Activated CD4-positive, alpha-beta memory T cell treated with anti-CD3 and anti-CD28 coated beads, Interleukin-2, amount 10 ng/mL, durations not matched to agents 7 days and 5 days (primary cell): ENCODE data around the gene ARL3. TPM values are rescaled to one million over a fixed set of nuclear protein-coding genes. Genes with fewer than 3 reads are reported as not detected.

ENCODE experiments used
- CTCF ChIA-PET: fragments of 350-600 bp; sonication (Branson Sonifier 250); formaldehyde crosslinking; loops from one replicate; lab custom pipeline; 2021; ENCODE audit warnings: antibody characterized with exemption, inconsistent platforms; lab: Charles Lee
- POLR2A ChIA-PET: fragments of 350-600 bp; sonication (Branson Sonifier 250); formaldehyde crosslinking; loops from one replicate; lab custom pipeline; 2021; ENCODE audit warnings: antibody characterized with exemption; lab: Charles Lee
- DNase-seq: peaks from one replicate; pipeline ENCODE4 v3.0.0-alpha.2; 2020
- H3K27ac Mint-ChIP-seq: one replicate; pipeline ENCODE4 v1.8.0; 2021; ENCODE audit warnings: mild to moderate bottlenecking, mixed read lengths
- H3K27me3 Mint-ChIP-seq: one replicate; pipeline ENCODE4 v1.8.0; 2021; ENCODE audit warnings: mixed read lengths
- H3K36me3 Mint-ChIP-seq: one replicate; pipeline ENCODE4 v1.8.0; 2021; ENCODE audit warnings: low read depth, mixed read lengths
- H3K4me1 Mint-ChIP-seq: one replicate; pipeline ENCODE4 v1.8.0; 2021; ENCODE audit warnings: mixed read lengths
- H3K4me3 Mint-ChIP-seq: one replicate; pipeline ENCODE4 v1.8.0; 2021; ENCODE audit warnings: mild to moderate bottlenecking, mixed read lengths
- H3K9me3 Mint-ChIP-seq: one replicate; pipeline ENCODE4 v1.8.0; 2021; ENCODE audit warnings: mixed read lengths
- total RNA-seq, 2 experiments: library from RNA; stranded (reverse); gene quantifications; one replicate each; pipeline ENCODE4 v1.2.3, GENCODE V29; 2021

ARL3 gene
- total RNA-seq, 2 experiments from 2014 or later: 5.7 to 6.1 TPM

GRCh38 chr10:102635377-102635776, 78.8 kb downstream of the ARL3 start:
- H3K4me1 Mint-ChIP-seq: peaks cover 52% of the 10 kb centered on the region
- peaks cover 3% of the 10 kb centered on the region for H3K36me3 Mint-ChIP-seq
- ChIA-PET CTCF (interaction anchor here (1.2 to 1.4 kb wide), 3 partner anchors 9 to 51 kb away, joined by 4 to 7 read pairs (median 6); partner anchors contain the start of gene TRIM8), POLR2A (interaction anchor here (1.1 to 1.7 kb wide), 4 partner anchors 8 to 26 kb away, joined by 3 to 15 read pairs (median 4); partner anchors contain the start of gene TRIM8)
- H3K27ac Mint-ChIP-seq: peak overlapping the region; percentile 59
- DNase-seq: no peak
- no peak overlapping the region for H3K4me3 Mint-ChIP-seq
- H3K27me3 Mint-ChIP-seq: peaks cover 4% of the 10 kb centered on the region
- no peaks in the 10 kb centered on the region for H3K9me3 Mint-ChIP-seq

- peaks cover 3% of the 10 kb centered on the region for H3K36me3 Mint-ChIP-seq
- H3K4me3 Mint-ChIP-seq: no peak overlapping the region
- ChIA-PET CTCF (interaction anchor here (0.6 to 1.3 kb wide), 2 partner anchors 34 to 35 kb away, joined by 3 to 6 read pairs; no protein-coding TSS in a partner anchor), POLR2A (interaction anchor here (1.1 to 1.4 kb wide), 3 partner anchors 9 to 26 kb away, joined by 3 to 4 read pairs (median 4); no protein-coding TSS in a partner anchor)
- H3K9me3 Mint-ChIP-seq: no peaks in the 10 kb centered on the region
- no peak for DNase-seq
- H3K27ac Mint-ChIP-seq: peak overlapping the region; percentile 44
- peaks cover 52% of the 10 kb centered on the region for H3K4me1 Mint-ChIP-seq
- peaks cover 3% of the 10 kb centered on the region for H3K27me3 Mint-ChIP-seq
These were observed 79.5 kb downstream of the ARL3 start for GRCh38 chr10:102634686-102635085.

- Mint-ChIP-seq H3K27me3 (no peaks in the 10 kb centered on the region), H3K4me3 (no peak overlapping the region), H3K36me3 (peaks cover 3% of the 10 kb centered on the region), H3K9me3 (no peaks in the 10 kb centered on the region), H3K4me1 (peaks cover 52% of the 10 kb centered on the region), H3K27ac (peak overlapping the region; percentile 81)
- no peak for DNase-seq
- ChIA-PET CTCF (interaction anchor here (0.7 to 1.2 kb wide), 2 partner anchors 18 to 19 kb away, joined by 3 read pairs; no protein-coding TSS in a partner anchor), POLR2A (interaction anchor here (0.7 to 0.8 kb wide), 3 partner anchors 9 to 13 kb away, joined by 3 to 5 read pairs (median 3); partner anchors contain the start of gene TRIM8)
These were observed 80.3 kb downstream of the ARL3 start for GRCh38 chr10:102633848-102634247.

GRCh38 chr10:102633287-102633686, 80.9 kb downstream of the ARL3 start:
- CTCF ChIA-PET: interaction anchor here (1.2 kb wide), 1 partner anchor 18 kb away, joined by 3 read pairs; no protein-coding TSS in a partner anchor
- Mint-ChIP-seq H3K27ac (peak overlapping the region; percentile 81), H3K27me3 (no peaks in the 10 kb centered on the region), H3K4me3 (no peak overlapping the region), H3K9me3 (no peaks in the 10 kb centered on the region), H3K4me1 (peaks cover 52% of the 10 kb centered on the region), H3K36me3 (peaks cover 3% of the 10 kb centered on the region)
- POLR2A ChIA-PET: interaction anchor here (0.7 to 0.8 kb wide), 2 partner anchors 9 to 11 kb away, joined by 3 to 5 read pairs; partner anchors contain the start of gene TRIM8
- DNase-seq: peak; percentile 44

GRCh38 chr10:102632394-102633111, 81.6 kb downstream of the ARL3 start:
- ChIA-PET POLR2A (interaction anchor here (0.6 to 1.8 kb wide), 5 partner anchors 12 to 459 kb away, joined by 4 to 8 read pairs (median 4); partner anchors contain the start of gene TRIM8), CTCF (interaction anchor here (1.2 to 1.5 kb wide), 2 partner anchors 17 to 401 kb away, joined by 3 read pairs; no protein-coding TSS in a partner anchor)
- H3K9me3 Mint-ChIP-seq: no peaks in the 10 kb centered on the region
- H3K27me3 Mint-ChIP-seq: no peaks in the 10 kb centered on the region
- peak overlapping the region; percentile 81 for H3K27ac Mint-ChIP-seq
- no peak overlapping the region for H3K4me3 Mint-ChIP-seq
- peaks cover 52% of the 10 kb centered on the region for H3K4me1 Mint-ChIP-seq
- no peak for DNase-seq
- peaks cover 3% of the 10 kb centered on the region for H3K36me3 Mint-ChIP-seq

- CTCF ChIA-PET: interaction anchor here (0.6 to 1.5 kb wide), 2 partner anchors 35 to 401 kb away, joined by 3 read pairs; no protein-coding TSS in a partner anchor
- POLR2A ChIA-PET: interaction anchor here (0.7 to 1.8 kb wide), 5 partner anchors 10 to 42 kb away, joined by 3 to 8 read pairs (median 4); partner anchors contain the start of gene TRIM8
- Mint-ChIP-seq H3K36me3 (peaks cover 3% of the 10 kb centered on the region), H3K9me3 (no peaks in the 10 kb centered on the region), H3K4me3 (no peak overlapping the region), H3K27ac (peak overlapping the region; percentile 81), H3K4me1 (peaks cover 51% of the 10 kb centered on the region), H3K27me3 (no peaks in the 10 kb centered on the region)
- DNase-seq: no peak
These were observed 82.4 kb downstream of the ARL3 start for GRCh38 chr10:102631525-102632393.

- Mint-ChIP-seq H3K4me3 (no peak overlapping the region), H3K27ac (no peak overlapping the region), H3K27me3 (no peaks in the 10 kb centered on the region), H3K36me3 (peaks cover 3% of the 10 kb centered on the region), H3K9me3 (no peaks in the 10 kb centered on the region), H3K4me1 (peaks cover 46% of the 10 kb centered on the region)
- ChIA-PET CTCF (no interaction called here), POLR2A (no interaction called here)
- DNase-seq: no peak
These were observed 83.5 kb downstream of the ARL3 start for GRCh38 chr10:102630663-102631062.

- Mint-ChIP-seq H3K27me3 (no peaks in the 10 kb centered on the region), H3K4me1 (peaks cover 39% of the 10 kb centered on the region), H3K9me3 (no peaks in the 10 kb centered on the region), H3K4me3 (no peak overlapping the region), H3K36me3 (peaks cover 3% of the 10 kb centered on the region), H3K27ac (no peak overlapping the region)
- ChIA-PET CTCF (no interaction called here), POLR2A (no interaction called here)
- DNase-seq: no peak
These were observed 84.3 kb downstream of the ARL3 start for GRCh38 chr10:102629661-102630614.

GRCh38 chr10:102628451-102628911, 85.7 kb downstream of the ARL3 start:
- Mint-ChIP-seq H3K4me3 (no peak overlapping the region), H3K27me3 (no peaks in the 10 kb centered on the region), H3K9me3 (no peaks in the 10 kb centered on the region), H3K4me1 (peaks cover 24% of the 10 kb centered on the region), H3K36me3 (peaks cover 3% of the 10 kb centered on the region), H3K27ac (no peak overlapping the region)
- DNase-seq: no peak
- CTCF ChIA-PET: no interaction called here
- POLR2A ChIA-PET: interaction anchor here (0.8 kb wide), 1 partner anchor 16 kb away, joined by 3 read pairs; the partner anchor contains the start of gene TRIM8

GRCh38 chr10:102627736-102628293, 86.4 kb downstream of the ARL3 start:
- H3K9me3 Mint-ChIP-seq: no peaks in the 10 kb centered on the region
- POLR2A ChIA-PET: interaction anchor here (0.8 to 2.2 kb wide), 2 partner anchors 15 to 16 kb away, joined by 3 to 6 read pairs; partner anchors contain the start of gene TRIM8

GRCh38 chr10:102627291-102627735, 86.9 kb downstream of the ARL3 start:
- no peak for DNase-seq
- H3K36me3 Mint-ChIP-seq: peaks cover 7% of the 10 kb centered on the region
- H3K4me1 Mint-ChIP-seq: peaks cover 13% of the 10 kb centered on the region
- ChIA-PET CTCF (no interaction called here), POLR2A (interaction anchor here (0.8 to 2.2 kb wide), 3 partner anchors 15 to 17 kb away, joined by 3 to 6 read pairs (median 3); partner anchors contain the start of gene TRIM8)
- H3K4me3 Mint-ChIP-seq: no peak overlapping the region
- H3K9me3 Mint-ChIP-seq: no peaks in the 10 kb centered on the region
- no peaks in the 10 kb centered on the region for H3K27me3 Mint-ChIP-seq
- H3K27ac Mint-ChIP-seq: no peak overlapping the region

More at GRCh38 chr10:102627736-102628293, 86.4 kb downstream of the ARL3 start:
- CTCF ChIA-PET: no interaction called here
- DNase-seq: no peak
- peaks cover 18% of the 10 kb centered on the region for H3K4me1 Mint-ChIP-seq
- no peak overlapping the region for H3K27ac Mint-ChIP-seq
- no peak overlapping the region for H3K4me3 Mint-ChIP-seq
- H3K27me3 Mint-ChIP-seq: no peaks in the 10 kb centered on the region
- peaks cover 7% of the 10 kb centered on the region for H3K36me3 Mint-ChIP-seq
